HepG2 (cell line): Measurements from ENCODE around the gene FBXW2. TPM values are rescaled to one million over a fixed set of nuclear protein-coding genes. Genes with fewer than 3 reads are reported as not detected.

Experiments
- ATAC-seq: fragments of 200-7000 bp; cut with Tn5 transposase; 3 replicates; pipeline ENCODE4 v1.9.1; 2020; ENCODE audit warnings: mild to moderate bottlenecking, moderate library complexity
- BruUV-seq: library from RNA; stranded (reverse); fragments of 400-500 nt; replicated peaks from 2 replicates; lab custom pipeline; 2021; lab: Mats Ljungman, UMichigan
- CTCF ChIA-PET: fragments of 300-600 bp; formaldehyde crosslinking; extraction: SDS; loops from one replicate; lab custom pipeline; 2021; ENCODE audit warnings: low total read pairs, inconsistent platforms, low intra/inter-chr PET ratio; lab: Yijun Ruan, JAX
- POLR2A ChIA-PET: fragments of 350-600 bp; sonication (Branson Sonifier 250); formaldehyde crosslinking; loops from one replicate; lab custom pipeline; 2020; ENCODE audit warnings: antibody characterized with exemption, inconsistent platforms; lab: Yijun Ruan, JAX
- DNase-seq: peaks from one replicate; pipeline ENCODE4 v3.0.0-alpha.2; 2015; ENCODE audit warnings: low spot score
- FAIRE-seq: peaks from 3 replicates; lab custom pipeline; 2011; peaks lifted over from hg19 to GRCh38; lab: Jason Lieb, UNC
- H2AFZ ChIP-seq: one replicate; pipeline ENCODE4 v1.6.1; 2011; ENCODE audit warnings: low read length, inconsistent platforms
- H3K27ac ChIP-seq: fragments of 300-600 bp; 3 replicates; pipeline ENCODE4 v1.8.0; 2011; ENCODE audit warnings: mixed run types, mild to moderate bottlenecking, mixed read lengths, low read length, inconsistent platforms; ENCODE audit not compliant: insufficient read depth; ENCODE audit errors: extremely low read length
- H3K27me3 ChIP-seq, 2 experiments: fragments of 200-600 bp in 1 of 2; 2 replicates in 1 of 2; 3 replicates in 1 of 2; pipeline versions ENCODE4 v1.6.0 to v1.8.0; 2011; ENCODE audit warnings: low read length in 2 of 2, mild to moderate bottlenecking in 2 of 2, moderate library complexity in 2 of 2, inconsistent platforms in 1 of 2; ENCODE audit not compliant: insufficient read depth in 2 of 2, control insufficient read depth in 1 of 2
- H3K36me3 ChIP-seq, 2 experiments: fragments of 200-600 bp in 1 of 2; replicated peaks in 1 of 2; 2 replicates in 1 of 2; 3 replicates in 1 of 2; pipeline versions ENCODE4 v1.5.1 to v1.8.0; 2011; ENCODE audit warnings: low read length in 2 of 2, inconsistent platforms in 1 of 2; ENCODE audit not compliant: insufficient read depth in 2 of 2, control insufficient read depth in 1 of 2
- H3K4me1 ChIP-seq: 2 replicates; pipeline ENCODE4 v1.5.1; 2012; ENCODE audit warnings: low read length, inconsistent platforms; ENCODE audit not compliant: insufficient read depth
- H3K4me2 ChIP-seq: 2 replicates; pipeline ENCODE4 v1.6.0; 2011; ENCODE audit warnings: low read depth, low read length, inconsistent platforms
- H3K4me3 ChIP-seq, 3 experiments: fragments of 200-600 bp in 1 of 3; sonication (generic), shearing (Covaris generic) in 1 of 3; replicated peaks in 1 of 3; 2 replicates each; pipeline ENCODE4 v1.5.1; 2011 to 2016; ENCODE audit warnings: low read length in 3 of 3, inconsistent platforms in 2 of 3, low read depth in 2 of 3, mild to moderate bottlenecking in 2 of 3, control low read depth in 1 of 3, mixed read lengths in 1 of 3; ENCODE audit not compliant: insufficient read depth in 1 of 3
- H3K79me2 ChIP-seq: one replicate; pipeline ENCODE4 v1.6.1; 2011; ENCODE audit warnings: low read length, inconsistent platforms; ENCODE audit not compliant: insufficient read depth
- H3K9ac ChIP-seq: 2 replicates; pipeline ENCODE4 v1.6.0; 2011; ENCODE audit warnings: mild to moderate bottlenecking, low read depth, low read length, inconsistent platforms; ENCODE audit not compliant: insufficient read depth
- H3K9me3 ChIP-seq: 2 replicates; pipeline ENCODE4 v1.5.1; 2012; ENCODE audit warnings: mild to moderate bottlenecking, low read length
- H4K20me1 ChIP-seq: 2 replicates; pipeline ENCODE4 v1.6.0; 2011; ENCODE audit warnings: inconsistent platforms, mild to moderate bottlenecking, low read length, moderate library complexity; ENCODE audit not compliant: insufficient read depth
- HNRNPUL1 ChIP-seq: fragments of 200-400 bp; formaldehyde crosslinking; IDR thresholded peaks from 2 replicates; pipeline ENCODE4 v1.6.1; 2017; ENCODE audit warnings: low read depth, mild to moderate bottlenecking, low read length, moderate library complexity
- ISX ChIP-seq: sonication (generic); formaldehyde crosslinking; conservative IDR thresholded peaks from 2 replicates; pipeline ENCODE4 v1.5.0; 2020; ENCODE audit warnings: missing genetic modification reagents
- JUNB ChIP-seq: sonication (generic); formaldehyde crosslinking; IDR thresholded peaks from 2 replicates; pipeline ENCODE4 v1.8.0; 2022; ENCODE audit warnings: missing genetic modification reagents, mild to moderate bottlenecking, borderline replicate concordance
- ONECUT2 ChIP-seq: sonication (generic); formaldehyde crosslinking; IDR thresholded peaks from 2 replicates; pipeline ENCODE4 v1.4.0; 2020; ENCODE audit warnings: missing genetic modification reagents
- RFXAP ChIP-seq: sonication (generic); formaldehyde crosslinking; IDR thresholded peaks from 2 replicates; pipeline ENCODE4 v1.4.0; 2020; ENCODE audit warnings: missing genetic modification reagents, borderline replicate concordance
- SALL1 ChIP-seq: sonication (generic); formaldehyde crosslinking; IDR thresholded peaks from 2 replicates; pipeline ENCODE4 v1.8.0; 2022; ENCODE audit warnings: mild to moderate bottlenecking, missing genetic modification reagents
- SKI ChIP-seq: fragments of 450-650 bp; IDR thresholded peaks from one replicate; pipeline ENCODE4 v1.6.1; 2018; ENCODE audit warnings: mild to moderate bottlenecking; ENCODE audit not compliant: partially characterized antibody
- SMAD1 ChIP-seq: sonication (generic); formaldehyde crosslinking; IDR thresholded peaks from 2 replicates; pipeline ENCODE4 v1.4.0; 2020; ENCODE audit warnings: missing genetic modification reagents, low read depth, mild to moderate bottlenecking, borderline replicate concordance
- SMC3 ChIP-seq: IDR thresholded peaks from 2 replicates; pipeline ENCODE4 v1.6.1; 2011; ENCODE audit warnings: low read length, improper control_type of control experiment
- STAT5B ChIP-seq: sonication (generic); formaldehyde crosslinking; IDR thresholded peaks from 2 replicates; pipeline ENCODE4 v1.4.0; 2020; ENCODE audit warnings: missing genetic modification reagents
- TCF12 ChIP-seq, 2 experiments: fragments of 450-650 bp in 1 of 2; sonication (generic) in 1 of 2; formaldehyde crosslinking in 1 of 2; IDR thresholded peaks; 2 replicates each; pipeline versions ENCODE4 v1.6.1 to v1.8.0; 2017 to 2022; ENCODE audit warnings: antibody characterized with exemption in 1 of 2, mild to moderate bottlenecking in 1 of 2, missing genetic modification reagents in 1 of 2, moderate library complexity in 1 of 2
- ZBTB20 ChIP-seq: sonication (generic); formaldehyde crosslinking; IDR thresholded peaks from 2 replicates; pipeline ENCODE4 v1.8.1; 2023; ENCODE audit warnings: missing genetic modification reagents, low read depth, mild to moderate bottlenecking, borderline replicate concordance
- ZBTB21 ChIP-seq: sonication (generic); formaldehyde crosslinking; IDR thresholded peaks from 2 replicates; pipeline ENCODE4 v1.4.0; 2020; ENCODE audit warnings: missing genetic modification reagents
- ZBTB7A ChIP-seq: sonication (generic); formaldehyde crosslinking; IDR thresholded peaks from 2 replicates; pipeline ENCODE4 v1.8.0; 2022; ENCODE audit warnings: mild to moderate bottlenecking, missing genetic modification reagents
- ZNF558 ChIP-seq: sonication (generic); formaldehyde crosslinking; IDR thresholded peaks from 2 replicates; pipeline ENCODE4 v1.9.0; 2022; ENCODE audit warnings: mild to moderate bottlenecking, missing genetic modification reagents, borderline replicate concordance
- ZNF883 ChIP-seq: sonication (generic); formaldehyde crosslinking; IDR thresholded peaks from 2 replicates; pipeline ENCODE4 v1.5.1; 2020; ENCODE audit warnings: mild to moderate bottlenecking, missing genetic modification reagents; ENCODE audit errors: not compliant biosample characterization
- WGBS: methylation state at CpG from one replicate; pipeline ENCODE4 v1.1.6; 2017; ENCODE audit warnings: low lambda C conversion rate; 5-methylcytosine and 5-hydroxymethylcytosine counted together
- in situ Hi-C: cut with HindIII; loops from 2 replicates; pipeline ENCODE4 v1.10.0; 2017; ENCODE audit warnings: low pct_unique_long_range_greater_than_20kb; ENCODE audit not compliant: extremely low pct_ligation_motif_present
- intact Hi-C: fragments of 100-400 bp; cut with micrococcal nuclease; formaldehyde crosslinking; loops from one replicate; pipeline ENCODE4 v1.10.0; 2022; ENCODE audit not compliant: unreplicated experiment
- polyA plus RNA-seq, 8 experiments: library from polyadenylated mRNA; depleted of rRNA in 3 of 8; stranded (reverse) in 7 of 8; unstranded in 1 of 8; fragments of >200 nt; fragmentation: Illumina TruSeq in 4 of 8; extraction: Trizol in 4 of 8; gene quantifications; 2 replicates each; pipeline versions ENCODE4 v1.2.1 to v1.2.3, GENCODE V29; 2011 to 2016; ENCODE audit warnings: low read depth in 4 of 8, missing spikeins in 1 of 8, mixed read lengths in 1 of 8; ENCODE audit not compliant: insufficient read depth in 1 of 8
- total RNA-seq, 5 experiments: library from RNA; depleted of rRNA; stranded (reverse); fragments of >200 nt; fragmentation: Illumina TruSeq; extraction: Trizol; gene quantifications; 2 replicates each; pipeline ENCODE4 v1.2.3, GENCODE V29; 2016; ENCODE audit warnings: low read depth in 1 of 5
- TF ChIP-seq, protein P1 (sequence below): IDR thresholded peaks from 2 replicates; pipeline ENCODE4 v1.6.1; 2016
- TF ChIP-seq, protein P2 (sequence below): sonication (generic); formaldehyde crosslinking; conservative IDR thresholded peaks from 2 replicates; pipeline ENCODE4 v1.8.0; 2022; ENCODE audit warnings: missing genetic modification reagents
- TF ChIP-seq, protein P3 (sequence below): sonication (generic); formaldehyde crosslinking; IDR thresholded peaks from 2 replicates; pipeline ENCODE4 v1.4.0; 2020; ENCODE audit warnings: mild to moderate bottlenecking, missing genetic modification reagents

Gene FBXW2
- total and polyA plus RNA-seq, 2 of the 13 experiments (the other 11 are each of a cell fraction or from before 2014, with no cell fraction given), result 35.4 to 43.1 TPM

DNA sequence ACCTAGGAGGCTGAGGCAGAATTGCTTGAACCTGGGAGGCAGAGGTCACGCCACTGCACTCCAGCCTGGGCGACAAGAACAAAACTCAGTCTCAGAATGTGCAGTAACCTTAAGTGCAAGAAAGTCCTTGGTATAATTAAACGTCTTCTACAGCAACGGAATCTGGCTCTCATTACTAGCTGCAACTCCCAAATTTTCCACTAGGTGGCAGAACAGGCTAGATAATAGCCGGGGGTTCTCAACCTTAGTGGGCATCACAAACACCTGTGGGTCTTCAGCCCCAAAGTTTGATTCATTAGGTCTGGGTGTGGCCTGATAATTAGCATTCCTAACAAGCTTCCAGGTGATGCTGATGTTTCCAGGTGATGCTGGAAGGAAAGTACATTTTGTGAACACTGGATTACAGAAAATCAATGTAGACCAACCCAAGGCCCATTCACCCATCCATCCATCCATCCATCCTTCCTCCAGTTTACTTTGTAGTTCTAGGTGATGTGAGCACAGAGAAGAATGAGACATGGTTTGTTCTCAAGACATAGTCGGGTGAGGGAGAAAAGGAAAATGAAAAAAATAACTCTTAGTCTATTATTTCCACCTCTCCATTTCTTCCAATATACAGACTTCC, 37.3 kb downstream of the FBXW2 start:
- Histone ChIP-seq H3K4me2 (no peak overlapping the region), H4K20me1 (0 out of 2 replicates have a peak, but pooled peaks cover 2% of the 10 kb centered on the region), H2AFZ (no peak overlapping the region), H3K27me3 (no peaks in the 10 kb centered on the region), H3K4me1 (no peaks in the 10 kb centered on the region), H3K9ac (no peak overlapping the region), H3K36me3 (peaks cover 2% of the 10 kb centered on the region in 2 experiments; a peak in 2 of 5 replicates), H3K27ac (no peak overlapping the region), H3K4me3 (no peak overlapping the region), H3K9me3 (no peaks in the 10 kb centered on the region), H3K79me2 (no peaks in the 10 kb centered on the region)
- FAIRE-seq (peak; percentile 64), ATAC-seq (peak; percentile 79), DNase-seq (peak; percentile 39)
- 15% methylated on average over 3 of the region's 6 CpGs for WGBS
- CTCF ChIA-PET, result interaction anchor here (1.0 to 2.5 kb wide), 3 partner anchors 13 to 180 kb away, joined by 3 to 40 read pairs (median 4); no protein-coding TSS in a partner anchor
- intact Hi-C loops (loop anchor here (1.0 to 10.0 kb wide), 3 partner anchors 121 to 309 kb away; partner anchors contain the start of gene PHF19), in situ Hi-C loops (loop anchor here (5.0 kb wide), 1 partner anchor 181 kb away; no protein-coding TSS in a partner anchor)
- POLR2A ChIA-PET, result interaction anchor here (0.6 to 1.7 kb wide), 4 partner anchors 20 to 180 kb away, joined by 3 to 9 read pairs (median 4); partner anchors contain the start of gene FBXW2
- BruUV-seq, result no TSS peak
- TF ChIP-seq ZNF558, result no peak
- TF ChIP-seq, protein P1, sequence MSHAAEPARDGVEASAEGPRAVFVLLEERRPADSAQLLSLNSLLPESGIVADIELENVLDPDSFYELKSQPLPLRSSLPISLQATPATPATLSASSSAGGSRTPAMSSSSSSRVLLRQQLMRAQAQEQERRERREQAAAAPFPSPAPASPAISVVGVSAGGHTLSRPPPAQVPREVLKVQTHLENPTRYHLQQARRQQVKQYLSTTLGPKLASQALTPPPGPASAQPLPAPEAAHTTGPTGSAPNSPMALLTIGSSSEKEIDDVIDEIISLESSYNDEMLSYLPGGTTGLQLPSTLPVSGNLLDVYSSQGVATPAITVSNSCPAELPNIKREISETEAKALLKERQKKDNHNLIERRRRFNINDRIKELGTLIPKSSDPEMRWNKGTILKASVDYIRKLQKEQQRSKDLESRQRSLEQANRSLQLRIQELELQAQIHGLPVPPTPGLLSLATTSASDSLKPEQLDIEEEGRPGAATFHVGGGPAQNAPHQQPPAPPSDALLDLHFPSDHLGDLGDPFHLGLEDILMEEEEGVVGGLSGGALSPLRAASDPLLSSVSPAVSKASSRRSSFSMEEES (CRISPR knock-in tag), result no peak
- no peak for TF ChIP-seq SMAD1 (CRISPR knock-in tag)
- TF ChIP-seq TCF12 (IDR thresholded peaks at IDR 0.05), result no peak
- no peak for TF ChIP-seq TCF12 (CRISPR knock-in tag; IDR thresholded peaks at IDR 0.05)
- no peak for TF ChIP-seq ZNF883 (CRISPR knock-in tag)
- no peak for TF ChIP-seq HNRNPUL1
- TF ChIP-seq ZBTB7A (CRISPR knock-in tag), result no peak
- no peak for TF ChIP-seq ZBTB21
- TF ChIP-seq, protein P2, sequence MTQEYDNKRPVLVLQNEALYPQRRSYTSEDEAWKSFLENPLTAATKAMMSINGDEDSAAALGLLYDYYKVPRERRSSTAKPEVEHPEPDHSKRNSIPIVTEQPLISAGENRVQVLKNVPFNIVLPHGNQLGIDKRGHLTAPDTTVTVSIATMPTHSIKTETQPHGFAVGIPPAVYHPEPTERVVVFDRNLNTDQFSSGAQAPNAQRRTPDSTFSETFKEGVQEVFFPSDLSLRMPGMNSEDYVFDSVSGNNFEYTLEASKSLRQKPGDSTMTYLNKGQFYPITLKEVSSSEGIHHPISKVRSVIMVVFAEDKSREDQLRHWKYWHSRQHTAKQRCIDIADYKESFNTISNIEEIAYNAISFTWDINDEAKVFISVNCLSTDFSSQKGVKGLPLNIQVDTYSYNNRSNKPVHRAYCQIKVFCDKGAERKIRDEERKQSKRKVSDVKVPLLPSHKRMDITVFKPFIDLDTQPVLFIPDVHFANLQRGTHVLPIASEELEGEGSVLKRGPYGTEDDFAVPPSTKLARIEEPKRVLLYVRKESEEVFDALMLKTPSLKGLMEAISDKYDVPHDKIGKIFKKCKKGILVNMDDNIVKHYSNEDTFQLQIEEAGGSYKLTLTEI (CRISPR knock-in tag), result no peak
- TF ChIP-seq JUNB (CRISPR knock-in tag), result no peak
- TF ChIP-seq, protein P3, sequence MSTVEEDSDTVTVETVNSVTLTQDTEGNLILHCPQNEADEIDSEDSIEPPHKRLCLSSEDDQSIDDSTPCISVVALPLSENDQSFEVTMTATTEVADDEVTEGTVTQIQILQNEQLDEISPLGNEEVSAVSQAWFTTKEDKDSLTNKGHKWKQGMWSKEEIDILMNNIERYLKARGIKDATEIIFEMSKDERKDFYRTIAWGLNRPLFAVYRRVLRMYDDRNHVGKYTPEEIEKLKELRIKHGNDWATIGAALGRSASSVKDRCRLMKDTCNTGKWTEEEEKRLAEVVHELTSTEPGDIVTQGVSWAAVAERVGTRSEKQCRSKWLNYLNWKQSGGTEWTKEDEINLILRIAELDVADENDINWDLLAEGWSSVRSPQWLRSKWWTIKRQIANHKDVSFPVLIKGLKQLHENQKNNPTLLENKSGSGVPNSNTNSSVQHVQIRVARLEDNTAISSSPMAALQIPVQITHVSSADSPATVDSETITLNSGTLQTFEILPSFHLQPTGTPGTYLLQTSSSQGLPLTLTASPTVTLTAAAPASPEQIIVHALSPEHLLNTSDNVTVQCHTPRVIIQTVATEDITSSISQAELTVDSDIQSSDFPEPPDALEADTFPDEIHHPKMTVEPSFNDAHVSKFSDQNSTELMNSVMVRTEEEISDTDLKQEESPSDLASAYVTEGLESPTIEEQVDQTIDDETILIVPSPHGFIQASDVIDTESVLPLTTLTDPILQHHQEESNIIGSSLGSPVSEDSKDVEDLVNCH (CRISPR knock-in tag), result no peak
- TF ChIP-seq ISX (CRISPR knock-in tag), result no peak
- TF ChIP-seq ZBTB20 (CRISPR knock-in tag), result peak; percentile 57; the same call in 1 of the 2 replicates
- peak; percentile 90 for TF ChIP-seq SMC3
- no peak for TF ChIP-seq SKI
- no peak for TF ChIP-seq RFXAP (CRISPR knock-in tag)
- TF ChIP-seq STAT5B, result no peak
- no peak for TF ChIP-seq SALL1 (CRISPR knock-in tag)
- no peak for TF ChIP-seq ONECUT2 (CRISPR knock-in tag)
